ENCODE data around the gene SMARCAL1. TPM values are rescaled to one million over a fixed set of nuclear protein-coding genes. Genes with fewer than 3 reads are reported as not detected.

SMARCAL1 gene
- total RNA-seq, 1 donor = 21.7 TPM

GRCh38 chr2:216416571-216417307 is 4.5 kb downstream of the SMARCAL1 start:
- peaks cover 8% of the 10 kb centered on the region for H3K4me1 ChIP-seq (ENCODE audit: insufficient read depth, low read length)

GRCh38 chr2:216418981-216419380 is 6.7 kb downstream of the SMARCAL1 start:
- Histone ChIP-seq H3K27ac (ENCODE audit: low read depth, low read length) (no peak overlapping the region), H3K79me2 (ENCODE audit: insufficient read depth, low read length) (no peaks in the 10 kb centered on the region), H3K4me1 (ENCODE audit: insufficient read depth, low read length) (no peaks in the 10 kb centered on the region), H3K4me2 (ENCODE audit: insufficient read depth, low read length) (no peak overlapping the region), H4K20me1 (ENCODE audit: insufficient read depth, low read length) (no peaks in the 10 kb centered on the region), H3K36me3 (ENCODE audit: insufficient read depth, low read length) (peaks cover 68% of the 10 kb centered on the region), H2AFZ (ENCODE audit: low read length) (no peak overlapping the region), H3K4me3 (ENCODE audit: insufficient read depth, low read length) (no peak overlapping the region), H3K27me3 (ENCODE audit: insufficient read depth, low read length) (no peaks in the 10 kb centered on the region), H3K9me3 (ENCODE audit: low read depth, low read length) (no peaks in the 10 kb centered on the region)
- TF ChIP-seq, protein P1, sequence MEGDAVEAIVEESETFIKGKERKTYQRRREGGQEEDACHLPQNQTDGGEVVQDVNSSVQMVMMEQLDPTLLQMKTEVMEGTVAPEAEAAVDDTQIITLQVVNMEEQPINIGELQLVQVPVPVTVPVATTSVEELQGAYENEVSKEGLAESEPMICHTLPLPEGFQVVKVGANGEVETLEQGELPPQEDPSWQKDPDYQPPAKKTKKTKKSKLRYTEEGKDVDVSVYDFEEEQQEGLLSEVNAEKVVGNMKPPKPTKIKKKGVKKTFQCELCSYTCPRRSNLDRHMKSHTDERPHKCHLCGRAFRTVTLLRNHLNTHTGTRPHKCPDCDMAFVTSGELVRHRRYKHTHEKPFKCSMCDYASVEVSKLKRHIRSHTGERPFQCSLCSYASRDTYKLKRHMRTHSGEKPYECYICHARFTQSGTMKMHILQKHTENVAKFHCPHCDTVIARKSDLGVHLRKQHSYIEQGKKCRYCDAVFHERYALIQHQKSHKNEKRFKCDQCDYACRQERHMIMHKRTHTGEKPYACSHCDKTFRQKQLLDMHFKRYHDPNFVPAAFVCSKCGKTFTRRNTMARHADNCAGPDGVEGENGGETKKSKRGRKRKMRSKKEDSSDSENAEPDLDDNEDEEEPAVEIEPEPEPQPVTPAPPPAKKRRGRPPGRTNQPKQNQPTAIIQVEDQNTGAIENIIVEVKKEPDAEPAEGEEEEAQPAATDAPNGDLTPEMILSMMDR (IDR thresholded peaks at IDR 0.05; ENCODE audit: extremely low read depth, low read depth, low read length) = no peak
- DNase-seq (ENCODE audit: insufficient read length, low spot score, missing footprints) = peak; percentile 70

More at GRCh38 chr2:216416571-216417307, 4.5 kb downstream of the SMARCAL1 start:
- peak; percentile 34 for DNase-seq (ENCODE audit: insufficient read length, low spot score, missing footprints)
- no peak overlapping the region for H3K27ac ChIP-seq (ENCODE audit: low read depth, low read length)
- no peak overlapping the region for H3K4me3 ChIP-seq (ENCODE audit: insufficient read depth, low read length)
- no peaks in the 10 kb centered on the region for H3K9me3 ChIP-seq (ENCODE audit: low read depth, low read length)
- no peaks in the 10 kb centered on the region for H3K27me3 ChIP-seq (ENCODE audit: insufficient read depth, low read length)
- peaks cover 47% of the 10 kb centered on the region for H3K36me3 ChIP-seq (ENCODE audit: insufficient read depth, low read length)
- no peak overlapping the region for H2AFZ ChIP-seq (ENCODE audit: low read length)
- H4K20me1 ChIP-seq (ENCODE audit: insufficient read depth, low read length) = no peaks in the 10 kb centered on the region
- peaks cover 13% of the 10 kb centered on the region for H3K79me2 ChIP-seq (ENCODE audit: insufficient read depth, low read length)
- TF ChIP-seq, protein P1 (IDR thresholded peaks at IDR 0.05; ENCODE audit: extremely low read depth, low read depth, low read length) = no peak
- no peak overlapping the region for H3K4me2 ChIP-seq (ENCODE audit: insufficient read depth, low read length)

GRCh38 chr2:216420367-216421101 is 8.2 kb downstream of the SMARCAL1 start:
- DNase-seq (ENCODE audit: insufficient read length, low spot score, missing footprints) = no peak
- no peak overlapping the region for H3K4me2 ChIP-seq (ENCODE audit: insufficient read depth, low read length)
- H3K4me1 ChIP-seq (ENCODE audit: insufficient read depth, low read length) = no peaks in the 10 kb centered on the region
- no peak overlapping the region for H2AFZ ChIP-seq (ENCODE audit: low read length)
- no peaks in the 10 kb centered on the region for H3K9me3 ChIP-seq (ENCODE audit: low read depth, low read length)
- H4K20me1 ChIP-seq (ENCODE audit: insufficient read depth, low read length) = no peaks in the 10 kb centered on the region
- no peaks in the 10 kb centered on the region for H3K79me2 ChIP-seq (ENCODE audit: insufficient read depth, low read length)
- no peak overlapping the region for H3K27ac ChIP-seq (ENCODE audit: low read depth, low read length)
- H3K27me3 ChIP-seq (ENCODE audit: insufficient read depth, low read length) = no peaks in the 10 kb centered on the region
- TF ChIP-seq, protein P1 (IDR thresholded peaks at IDR 0.05; ENCODE audit: extremely low read depth, low read depth, low read length) = no peak
- H3K4me3 ChIP-seq (ENCODE audit: insufficient read depth, low read length) = no peak overlapping the region
- peaks cover 71% of the 10 kb centered on the region for H3K36me3 ChIP-seq (ENCODE audit: insufficient read depth, low read length)

GRCh38 chr2:216423071-216423470 is 10.8 kb downstream of the SMARCAL1 start:
- TF ChIP-seq, protein P1 (IDR thresholded peaks at IDR 0.05; ENCODE audit: extremely low read depth, low read depth, low read length) = no peak
- Histone ChIP-seq H3K4me2 (ENCODE audit: insufficient read depth, low read length) (no peak overlapping the region), H3K27me3 (ENCODE audit: insufficient read depth, low read length) (no peaks in the 10 kb centered on the region), H3K27ac (ENCODE audit: low read depth, low read length) (no peak overlapping the region), H3K4me3 (ENCODE audit: insufficient read depth, low read length) (no peak overlapping the region), H4K20me1 (ENCODE audit: insufficient read depth, low read length) (no peaks in the 10 kb centered on the region), H3K9me3 (ENCODE audit: low read depth, low read length) (no peaks in the 10 kb centered on the region), H3K79me2 (ENCODE audit: insufficient read depth, low read length) (no peaks in the 10 kb centered on the region), H2AFZ (ENCODE audit: low read length) (no peak overlapping the region), H3K36me3 (ENCODE audit: insufficient read depth, low read length) (peaks cover 58% of the 10 kb centered on the region), H3K4me1 (ENCODE audit: insufficient read depth, low read length) (peaks cover 16% of the 10 kb centered on the region)
- no peak for DNase-seq (ENCODE audit: insufficient read length, low spot score, missing footprints)
